GM23338 (cell line): Measurements from ENCODE around the gene HS6ST3.

Experiments used
- EZH2phosphoT487 ChIP-seq: fragments of 200-600 bp; sonication (generic); IDR thresholded peaks from one replicate; pipeline ENCODE4 v1.8.1; 2018; ENCODE audit warnings: antibody characterized with exemption; ENCODE audit not compliant: unreplicated experiment
- JUNB ChIP-seq: IDR thresholded peaks from one replicate; pipeline ENCODE4 v1.6.1; 2016; ENCODE audit warnings: antibody characterized with exemption; ENCODE audit not compliant: unreplicated experiment
- TF ChIP-seq, protein P1 (sequence below), 2 experiments: fragments of 200-600 bp in 1 of 2; sonication (generic) in 1 of 2; conservative IDR thresholded peaks; 2 replicates each; pipeline versions ENCODE4 v1.5.1 to v1.6.1; 2016 to 2017; ENCODE audit warnings: antibody characterized with exemption in 2 of 2, low read depth in 2 of 2, mild to moderate bottlenecking in 2 of 2, moderate library complexity in 1 of 2
- TF ChIP-seq, protein P2 (sequence below): IDR thresholded peaks from one replicate; pipeline ENCODE4 v1.6.1; 2018; ENCODE audit warnings: antibody characterized with exemption; ENCODE audit not compliant: unreplicated experiment

DNA sequence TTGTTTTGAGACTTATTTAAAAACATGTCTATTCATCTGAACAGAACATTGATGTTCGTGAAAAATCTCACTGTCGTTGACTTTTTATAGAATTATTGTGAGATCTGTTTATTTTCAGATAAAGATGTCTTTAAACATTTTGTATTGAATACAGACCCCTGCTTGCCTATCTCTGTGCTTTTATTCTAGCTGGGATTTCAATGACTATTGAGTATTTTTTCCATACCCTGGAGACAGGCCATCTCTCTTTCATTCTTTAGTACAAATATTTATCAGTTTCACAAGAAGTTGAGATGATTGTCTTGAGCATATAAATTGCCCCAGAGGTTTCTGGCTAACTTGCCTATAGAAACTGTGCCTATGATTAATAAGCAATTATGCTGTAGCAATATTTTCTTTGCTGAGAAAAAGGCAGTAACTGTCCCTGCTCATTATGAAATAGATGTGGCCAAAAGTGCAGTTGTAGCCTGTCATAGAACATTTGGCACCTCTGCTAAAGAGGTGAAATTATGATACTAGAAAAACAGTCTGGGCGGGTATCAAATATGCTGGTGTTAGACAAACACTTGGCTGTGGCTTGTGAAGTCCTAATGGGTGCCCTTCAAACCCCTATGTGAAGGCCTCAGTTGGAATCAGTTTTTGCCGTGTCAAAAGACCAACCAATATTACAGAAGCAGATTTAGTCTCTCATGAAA is 360.6 kb downstream of the HS6ST3 start:
- TF ChIP-seq, protein P1, sequence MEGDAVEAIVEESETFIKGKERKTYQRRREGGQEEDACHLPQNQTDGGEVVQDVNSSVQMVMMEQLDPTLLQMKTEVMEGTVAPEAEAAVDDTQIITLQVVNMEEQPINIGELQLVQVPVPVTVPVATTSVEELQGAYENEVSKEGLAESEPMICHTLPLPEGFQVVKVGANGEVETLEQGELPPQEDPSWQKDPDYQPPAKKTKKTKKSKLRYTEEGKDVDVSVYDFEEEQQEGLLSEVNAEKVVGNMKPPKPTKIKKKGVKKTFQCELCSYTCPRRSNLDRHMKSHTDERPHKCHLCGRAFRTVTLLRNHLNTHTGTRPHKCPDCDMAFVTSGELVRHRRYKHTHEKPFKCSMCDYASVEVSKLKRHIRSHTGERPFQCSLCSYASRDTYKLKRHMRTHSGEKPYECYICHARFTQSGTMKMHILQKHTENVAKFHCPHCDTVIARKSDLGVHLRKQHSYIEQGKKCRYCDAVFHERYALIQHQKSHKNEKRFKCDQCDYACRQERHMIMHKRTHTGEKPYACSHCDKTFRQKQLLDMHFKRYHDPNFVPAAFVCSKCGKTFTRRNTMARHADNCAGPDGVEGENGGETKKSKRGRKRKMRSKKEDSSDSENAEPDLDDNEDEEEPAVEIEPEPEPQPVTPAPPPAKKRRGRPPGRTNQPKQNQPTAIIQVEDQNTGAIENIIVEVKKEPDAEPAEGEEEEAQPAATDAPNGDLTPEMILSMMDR (conservative IDR thresholded peaks at IDR 0.05; ENCODE audit: low read depth in 2 of 2) = no peak
- no peak for TF ChIP-seq EZH2phosphoT487
- TF ChIP-seq, protein P2, sequence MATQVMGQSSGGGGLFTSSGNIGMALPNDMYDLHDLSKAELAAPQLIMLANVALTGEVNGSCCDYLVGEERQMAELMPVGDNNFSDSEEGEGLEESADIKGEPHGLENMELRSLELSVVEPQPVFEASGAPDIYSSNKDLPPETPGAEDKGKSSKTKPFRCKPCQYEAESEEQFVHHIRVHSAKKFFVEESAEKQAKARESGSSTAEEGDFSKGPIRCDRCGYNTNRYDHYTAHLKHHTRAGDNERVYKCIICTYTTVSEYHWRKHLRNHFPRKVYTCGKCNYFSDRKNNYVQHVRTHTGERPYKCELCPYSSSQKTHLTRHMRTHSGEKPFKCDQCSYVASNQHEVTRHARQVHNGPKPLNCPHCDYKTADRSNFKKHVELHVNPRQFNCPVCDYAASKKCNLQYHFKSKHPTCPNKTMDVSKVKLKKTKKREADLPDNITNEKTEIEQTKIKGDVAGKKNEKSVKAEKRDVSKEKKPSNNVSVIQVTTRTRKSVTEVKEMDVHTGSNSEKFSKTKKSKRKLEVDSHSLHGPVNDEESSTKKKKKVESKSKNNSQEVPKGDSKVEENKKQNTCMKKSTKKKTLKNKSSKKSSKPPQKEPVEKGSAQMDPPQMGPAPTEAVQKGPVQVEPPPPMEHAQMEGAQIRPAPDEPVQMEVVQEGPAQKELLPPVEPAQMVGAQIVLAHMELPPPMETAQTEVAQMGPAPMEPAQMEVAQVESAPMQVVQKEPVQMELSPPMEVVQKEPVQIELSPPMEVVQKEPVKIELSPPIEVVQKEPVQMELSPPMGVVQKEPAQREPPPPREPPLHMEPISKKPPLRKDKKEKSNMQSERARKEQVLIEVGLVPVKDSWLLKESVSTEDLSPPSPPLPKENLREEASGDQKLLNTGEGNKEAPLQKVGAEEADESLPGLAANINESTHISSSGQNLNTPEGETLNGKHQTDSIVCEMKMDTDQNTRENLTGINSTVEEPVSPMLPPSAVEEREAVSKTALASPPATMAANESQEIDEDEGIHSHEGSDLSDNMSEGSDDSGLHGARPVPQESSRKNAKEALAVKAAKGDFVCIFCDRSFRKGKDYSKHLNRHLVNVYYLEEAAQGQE = no peak
- no peak for TF ChIP-seq JUNB
